Measurements from ENCODE around the gene PTPRC.
"Not testable (repeated sequence)": the region's sequence is repeated elsewhere in the genome, so short reads cannot be mapped to it uniquely, and the experiment has no call there.

Gene PTPRC

GRCh38 chr1:198599749-198600148 is 39.1 kb upstream of the PTPRC start:
- no peak overlapping the region for H3K4me3 ChIP-seq (ENCODE audit: low read depth, low read length)
- DNase-seq (ENCODE audit: low read depth) = no peak
- TF ChIP-seq, protein P1, sequence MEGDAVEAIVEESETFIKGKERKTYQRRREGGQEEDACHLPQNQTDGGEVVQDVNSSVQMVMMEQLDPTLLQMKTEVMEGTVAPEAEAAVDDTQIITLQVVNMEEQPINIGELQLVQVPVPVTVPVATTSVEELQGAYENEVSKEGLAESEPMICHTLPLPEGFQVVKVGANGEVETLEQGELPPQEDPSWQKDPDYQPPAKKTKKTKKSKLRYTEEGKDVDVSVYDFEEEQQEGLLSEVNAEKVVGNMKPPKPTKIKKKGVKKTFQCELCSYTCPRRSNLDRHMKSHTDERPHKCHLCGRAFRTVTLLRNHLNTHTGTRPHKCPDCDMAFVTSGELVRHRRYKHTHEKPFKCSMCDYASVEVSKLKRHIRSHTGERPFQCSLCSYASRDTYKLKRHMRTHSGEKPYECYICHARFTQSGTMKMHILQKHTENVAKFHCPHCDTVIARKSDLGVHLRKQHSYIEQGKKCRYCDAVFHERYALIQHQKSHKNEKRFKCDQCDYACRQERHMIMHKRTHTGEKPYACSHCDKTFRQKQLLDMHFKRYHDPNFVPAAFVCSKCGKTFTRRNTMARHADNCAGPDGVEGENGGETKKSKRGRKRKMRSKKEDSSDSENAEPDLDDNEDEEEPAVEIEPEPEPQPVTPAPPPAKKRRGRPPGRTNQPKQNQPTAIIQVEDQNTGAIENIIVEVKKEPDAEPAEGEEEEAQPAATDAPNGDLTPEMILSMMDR (IDR thresholded peaks at IDR 0.05; ENCODE audit: insufficient read depth, low read depth, low read length, missing control alignments) = no peak

DNA sequence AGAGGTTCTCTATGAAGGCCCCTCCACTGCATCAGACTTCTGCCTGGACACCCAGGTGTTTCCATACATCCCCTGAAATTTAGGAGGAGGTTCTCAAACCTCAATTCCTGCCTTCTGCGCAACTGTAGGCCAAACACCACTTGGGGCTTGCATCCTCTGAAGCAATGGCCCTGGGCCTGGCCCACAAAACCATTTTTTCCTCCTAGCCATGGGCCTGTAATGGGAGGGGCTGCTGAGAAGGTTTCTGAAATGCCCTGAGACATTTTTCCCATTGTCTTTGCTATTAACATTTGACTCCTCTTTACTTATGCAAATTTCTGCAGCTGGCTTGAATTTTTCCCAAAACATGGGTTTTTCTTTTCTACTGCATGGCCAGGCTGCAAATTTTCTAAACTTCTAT is 37.9 kb upstream of the PTPRC start:
- DNase-seq (ENCODE audit: low read depth) = no peak
- TF ChIP-seq, protein P1 (IDR thresholded peaks at IDR 0.05; ENCODE audit: insufficient read depth, low read depth, low read length, missing control alignments) = no peak
- no peak overlapping the region for H3K4me3 ChIP-seq (ENCODE audit: low read depth, low read length)

- not testable (repeated sequence) for DNase-seq (ENCODE audit: low read depth); H3K4me3 ChIP-seq (ENCODE audit: low read depth, low read length)
Observed at GRCh38 chr1:198601310-198601709, 37.5 kb upstream of the PTPRC start.

DNA sequence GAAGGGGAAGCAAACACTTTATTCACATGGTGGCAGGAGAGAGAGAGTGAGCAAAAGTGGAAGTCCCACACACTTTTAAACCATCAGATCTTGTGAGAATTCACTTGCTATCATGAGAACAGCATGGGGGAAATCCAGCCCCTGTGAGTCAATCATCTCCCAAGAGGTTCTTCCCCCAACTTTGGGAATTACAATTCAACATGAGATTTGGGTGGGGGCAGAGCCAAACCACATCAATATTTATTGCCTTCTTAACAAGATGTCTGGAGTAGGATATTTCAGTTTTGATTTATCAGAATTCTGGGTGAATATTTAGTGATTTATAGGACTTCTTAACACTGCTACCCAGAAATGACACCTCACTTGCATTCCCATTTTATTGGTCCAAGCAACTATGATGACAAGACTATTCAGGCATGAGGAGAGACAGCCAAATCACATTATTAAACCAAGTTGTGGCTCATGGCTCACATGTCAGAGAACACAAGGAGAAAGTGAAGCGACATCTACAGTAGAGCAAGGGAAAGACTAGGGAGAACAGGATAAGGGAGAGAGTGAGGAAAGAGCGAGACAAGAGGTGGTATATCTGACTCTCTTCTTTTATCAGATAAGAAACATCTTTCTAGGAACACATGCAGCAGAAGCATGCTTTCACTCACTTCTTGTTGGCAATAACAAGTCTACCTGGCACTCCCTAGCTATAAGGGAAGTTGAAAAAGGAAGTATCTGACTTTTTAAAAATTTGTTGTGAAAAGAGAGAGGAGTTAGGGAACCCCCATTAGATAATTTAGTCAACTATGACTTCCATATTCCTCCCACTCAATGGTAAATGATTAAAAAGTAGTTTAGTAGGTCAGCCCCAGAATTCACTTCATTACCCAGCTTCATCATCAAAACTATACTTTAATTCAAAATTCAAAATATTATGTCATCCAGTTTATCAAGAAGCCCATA is 36.6 kb upstream of the PTPRC start:
- DNase-seq (ENCODE audit: low read depth) = peak; percentile 57
- TF ChIP-seq, protein P1 (IDR thresholded peaks at IDR 0.05; ENCODE audit: insufficient read depth, low read depth, low read length, missing control alignments) = no peak
- no peak overlapping the region for H3K4me3 ChIP-seq (ENCODE audit: low read depth, low read length)

DNA sequence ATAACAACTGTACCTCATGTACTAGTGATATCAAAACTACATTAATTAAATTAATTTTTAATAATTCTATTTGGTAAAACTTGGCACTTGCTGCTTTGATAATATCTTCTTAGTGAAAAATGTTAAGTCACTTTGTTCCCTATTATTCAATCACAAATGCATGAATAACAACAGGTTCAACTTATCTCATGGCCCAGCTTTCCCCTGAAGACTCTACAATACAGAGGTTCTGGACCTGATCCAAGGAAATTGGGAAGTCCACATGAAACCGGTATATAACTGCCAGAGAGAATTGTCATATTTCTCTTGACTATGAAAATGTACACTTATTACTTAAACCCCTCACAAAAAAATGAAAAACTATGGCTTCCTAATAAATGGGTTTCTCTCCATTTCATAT is 33.9 kb upstream of the PTPRC start:
- no peak for DNase-seq (ENCODE audit: low read depth)
- TF ChIP-seq, protein P1 (IDR thresholded peaks at IDR 0.05; ENCODE audit: insufficient read depth, low read depth, low read length, missing control alignments) = no peak
- no peak overlapping the region for H3K4me3 ChIP-seq (ENCODE audit: low read depth, low read length)

DNA sequence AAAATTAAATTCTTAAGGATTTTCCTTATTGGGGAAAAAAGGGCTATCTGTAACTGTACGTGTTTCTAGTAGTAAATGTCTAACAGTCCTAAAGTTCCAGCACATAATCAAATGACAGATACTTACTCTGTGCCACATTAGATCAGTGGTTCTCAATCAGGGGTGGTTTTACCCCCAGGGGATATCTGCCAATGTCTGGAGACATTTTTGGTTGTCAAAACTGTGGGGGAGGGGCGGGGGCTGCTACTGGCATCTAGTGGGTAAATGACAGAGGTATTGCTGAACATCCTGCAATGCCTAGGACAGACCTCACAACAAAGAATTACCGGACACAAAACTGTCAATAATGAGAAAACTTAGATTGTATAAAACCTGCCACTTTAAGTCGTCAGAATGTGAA is 33.4 kb upstream of the PTPRC start:
- TF ChIP-seq, protein P1 (IDR thresholded peaks at IDR 0.05; ENCODE audit: insufficient read depth, low read depth, low read length, missing control alignments) = no peak
- H3K4me3 ChIP-seq (ENCODE audit: low read depth, low read length) = no peak overlapping the region
- DNase-seq (ENCODE audit: low read depth) = no peak

DNA sequence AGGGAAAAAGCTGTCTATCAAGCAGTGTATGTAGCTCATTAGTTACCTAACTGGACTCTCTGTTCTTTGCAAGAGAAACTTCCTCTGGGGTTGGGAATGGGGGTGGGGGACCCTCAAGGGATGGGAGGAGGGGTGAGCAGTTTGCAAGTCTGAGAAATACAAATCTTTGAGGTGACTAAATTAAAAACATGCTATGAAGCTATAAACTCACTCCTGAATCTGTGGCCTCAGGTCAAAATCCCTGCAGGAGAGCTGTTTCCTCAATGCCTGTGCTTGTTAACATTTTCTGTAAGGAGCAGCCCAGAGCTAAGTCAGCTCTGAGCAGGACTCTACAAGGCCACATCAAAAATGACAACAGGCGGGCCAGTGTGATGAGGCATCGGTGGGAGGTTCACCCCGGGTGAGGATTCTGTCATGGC is 32.8 kb upstream of the PTPRC start:
- TF ChIP-seq, protein P1 (IDR thresholded peaks at IDR 0.05; ENCODE audit: insufficient read depth, low read depth, low read length, missing control alignments) = no peak
- no peak for DNase-seq (ENCODE audit: low read depth)
- H3K4me3 ChIP-seq (ENCODE audit: low read depth, low read length) = no peak overlapping the region
